Measurements from ENCODE around the gene CBLIF.
"Not testable (repeated sequence)": the region's sequence is repeated elsewhere in the genome, so short reads cannot be mapped to it uniquely, and the experiment has no call there.

The CBLIF gene

DNA sequence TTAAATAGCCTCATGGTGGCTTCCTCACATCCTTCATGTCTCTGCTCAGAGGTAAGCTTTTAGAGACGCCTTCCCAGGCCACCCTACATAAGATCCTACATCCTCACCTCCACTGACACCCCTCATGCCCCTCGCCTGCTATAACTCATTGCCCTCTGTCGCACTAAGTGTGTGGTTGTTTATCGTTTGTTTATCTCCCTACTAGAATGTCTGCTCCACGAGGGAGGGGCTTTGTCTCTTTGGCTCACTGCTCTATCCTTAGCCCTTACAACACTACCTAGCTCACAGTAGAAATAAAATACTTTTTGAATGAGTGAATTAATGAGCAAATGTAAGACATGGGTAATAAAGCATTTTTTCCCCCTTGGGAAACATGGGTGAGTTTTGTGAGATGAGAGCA lies 1.3 kb upstream of the CBLIF start:
- no peak for DNase-seq

DNA sequence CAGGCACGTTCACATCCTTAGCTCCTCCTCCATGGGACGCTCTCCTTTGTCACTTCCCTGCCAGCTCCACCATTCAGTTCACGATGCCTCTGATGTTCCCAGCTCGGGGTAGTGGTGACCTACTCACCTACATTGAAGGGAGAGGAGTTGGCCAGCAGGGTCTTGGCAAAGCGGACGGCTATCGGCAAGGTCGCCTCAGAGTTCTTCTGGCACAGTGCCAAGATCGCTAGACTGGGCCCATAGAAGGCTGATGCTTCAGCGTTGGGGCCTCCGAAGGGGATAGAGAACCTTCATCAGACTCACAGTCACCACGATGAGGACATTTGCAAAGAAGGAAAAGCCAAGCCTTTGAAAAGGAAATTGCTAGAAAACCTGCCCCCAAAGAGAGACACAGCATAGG lies 3.0 kb downstream of the CBLIF start:
- DNase-seq = no peak

DNA sequence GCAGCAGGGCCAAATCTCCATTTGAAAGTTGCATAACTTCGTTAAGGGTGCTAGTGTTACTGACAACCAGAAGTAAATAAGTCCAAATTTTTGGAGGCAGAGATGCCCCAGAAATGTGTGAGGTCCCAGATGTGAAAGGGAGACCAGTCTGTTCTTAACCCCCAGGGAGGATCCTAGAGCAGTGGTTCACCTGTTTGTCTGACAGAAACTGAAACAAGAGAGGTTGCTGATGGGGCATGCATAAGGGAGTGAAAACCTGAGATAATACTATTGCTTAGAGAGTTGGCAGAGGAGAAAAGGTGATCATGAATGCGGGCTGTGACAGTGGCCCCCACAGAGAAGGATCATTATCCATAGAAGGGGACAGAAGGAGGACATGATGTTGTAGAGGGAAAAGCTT lies 3.8 kb downstream of the CBLIF start:
- DNase-seq = no peak

DNA sequence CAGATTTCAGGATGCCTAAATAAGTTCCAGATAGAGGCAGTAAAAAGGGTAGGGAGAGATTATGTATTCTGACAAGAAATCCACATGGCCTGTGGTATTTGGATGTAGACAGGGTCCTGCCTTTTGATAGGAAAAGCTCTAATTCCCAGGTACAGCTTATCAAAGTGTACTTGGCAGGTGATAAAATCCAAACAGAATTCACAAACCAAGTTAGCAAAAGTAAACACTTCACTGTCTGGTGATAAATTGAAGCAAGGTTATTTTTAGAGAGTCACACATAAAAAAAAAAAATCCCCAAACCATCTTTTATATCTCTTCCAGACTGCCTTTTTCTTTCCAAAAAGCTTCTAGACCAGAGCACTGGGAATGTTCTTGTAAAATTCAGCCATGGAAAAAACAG lies 5.7 kb downstream of the CBLIF start:
- DNase-seq = no peak

DNA sequence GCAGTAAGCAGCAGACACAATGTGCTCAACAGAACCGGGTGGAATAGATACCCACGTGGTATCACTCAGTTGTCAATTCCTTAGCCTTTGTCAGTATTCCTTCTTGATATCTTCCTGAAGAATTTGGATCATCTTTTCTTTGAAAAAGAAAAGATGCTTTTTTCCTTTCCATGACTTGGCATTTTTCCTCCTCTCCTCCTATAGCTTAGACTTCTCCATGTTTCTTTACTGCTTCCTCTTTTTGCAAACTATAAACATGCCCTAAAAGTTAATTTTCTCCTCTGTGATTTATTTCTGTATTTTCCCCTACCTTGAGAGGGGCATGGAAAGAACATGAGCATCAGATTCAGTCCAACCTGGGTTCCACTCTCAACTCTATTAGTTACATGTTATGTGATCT lies 11.7 kb downstream of the CBLIF start:
- DNase-seq = no peak

DNA sequence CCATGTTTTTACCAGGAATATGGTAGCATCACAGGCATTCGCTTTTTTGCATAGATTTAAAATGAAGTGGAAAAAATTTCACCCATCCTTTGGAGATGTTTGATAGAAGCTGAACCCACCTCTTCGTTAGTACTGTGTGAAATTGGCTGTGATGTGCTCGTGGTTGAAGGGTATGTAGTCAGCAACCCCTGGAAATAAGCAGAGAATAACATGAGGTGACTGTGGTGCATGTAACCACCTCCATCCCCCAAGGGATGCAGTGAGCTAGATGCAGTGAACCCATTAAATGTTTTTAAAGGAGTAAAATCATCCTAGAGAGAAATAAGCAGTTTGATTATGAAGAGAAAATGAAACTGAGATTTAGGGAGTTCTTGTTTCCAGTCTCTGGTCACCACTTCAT lies 15.9 kb downstream of the CBLIF start:
- DNase-seq = no peak

DNA sequence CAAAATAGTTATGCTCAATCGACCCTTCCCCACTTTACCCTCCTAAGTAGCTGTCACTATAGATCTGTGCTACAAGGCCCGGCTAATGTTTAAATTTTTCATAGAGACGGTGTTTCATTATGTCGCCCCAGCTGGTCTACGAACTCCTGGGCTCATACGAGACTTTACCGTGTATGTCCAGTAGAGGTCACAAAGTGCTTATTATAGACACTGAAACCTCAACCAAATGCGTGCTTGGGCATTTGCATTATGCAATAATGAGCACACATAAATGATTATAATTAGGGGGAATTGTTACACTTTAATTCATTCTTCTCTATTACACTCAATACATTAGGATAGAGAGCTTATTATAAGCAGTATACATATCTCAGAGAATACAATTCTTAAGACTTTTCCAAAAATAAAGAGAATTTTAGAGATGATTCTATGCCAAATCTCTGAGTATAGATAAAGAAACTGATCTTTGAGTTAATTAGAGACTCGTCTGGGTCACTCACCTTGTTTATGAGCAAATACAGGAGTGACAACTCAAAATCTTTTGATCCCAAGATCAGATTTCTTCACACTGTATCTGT lies 22.2 kb downstream of the CBLIF start:
- DNase-seq = peak; percentile 20

DNA sequence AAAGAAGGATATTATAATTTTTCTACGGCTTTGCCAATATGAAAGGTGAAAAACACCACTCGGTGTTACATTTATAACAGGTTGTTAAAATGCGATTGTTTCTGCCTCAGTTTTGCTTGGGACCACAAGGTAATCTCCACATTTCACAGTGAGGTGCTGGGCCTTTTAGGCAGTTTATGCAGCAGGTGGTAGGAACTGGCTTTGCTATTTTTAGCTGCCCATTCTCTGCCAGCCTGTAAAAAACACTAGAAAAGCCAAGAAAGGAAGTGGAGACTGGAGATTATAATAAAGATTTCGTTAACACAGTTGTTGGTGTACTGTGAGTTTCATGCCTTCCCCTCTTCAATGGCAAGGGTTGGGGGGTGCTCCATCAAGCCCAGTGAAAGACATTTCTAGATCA lies 26.7 kb downstream of the CBLIF start:
- DNase-seq = no peak

DNA sequence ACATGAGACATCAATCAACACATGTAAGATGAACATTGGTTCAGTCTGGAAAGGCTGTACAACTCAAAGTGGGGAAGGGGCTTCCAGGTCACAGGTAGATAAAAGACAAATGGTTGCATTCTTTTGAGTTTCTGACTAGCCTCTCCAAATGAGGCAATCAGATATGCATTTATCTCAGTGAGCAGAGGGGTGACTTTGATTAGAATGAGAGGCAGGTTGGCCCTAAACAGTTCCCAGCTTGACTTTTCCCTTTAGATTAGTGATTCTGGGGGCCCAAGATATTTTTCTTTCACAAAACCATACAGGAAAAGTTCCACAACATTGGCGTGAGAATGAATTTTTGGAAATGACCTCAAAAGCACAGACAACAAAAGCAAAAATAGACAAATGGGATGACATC lies 28.9 kb downstream of the CBLIF start:
- DNase-seq = not testable (repeated sequence)

DNA sequence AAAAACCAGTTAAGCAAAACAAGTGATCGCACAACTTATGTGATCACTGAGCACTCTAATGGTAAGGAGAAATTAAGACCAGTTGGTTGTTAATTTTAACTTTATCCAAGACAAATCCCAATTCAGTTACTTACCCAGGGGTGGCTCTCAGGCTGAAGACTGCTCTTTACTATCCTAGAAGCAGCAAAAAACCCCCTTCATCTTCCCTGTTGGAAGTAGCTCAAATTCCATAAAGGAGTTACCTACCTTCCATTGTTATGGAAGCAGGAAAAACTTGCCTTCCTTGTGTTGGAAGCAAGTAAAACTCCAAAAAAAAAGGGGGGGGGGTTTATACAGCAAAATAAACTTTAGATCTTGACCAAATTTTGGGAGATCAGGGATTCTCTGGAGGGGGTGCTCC lies 29.5 kb downstream of the CBLIF start:
- no peak for DNase-seq

DNA sequence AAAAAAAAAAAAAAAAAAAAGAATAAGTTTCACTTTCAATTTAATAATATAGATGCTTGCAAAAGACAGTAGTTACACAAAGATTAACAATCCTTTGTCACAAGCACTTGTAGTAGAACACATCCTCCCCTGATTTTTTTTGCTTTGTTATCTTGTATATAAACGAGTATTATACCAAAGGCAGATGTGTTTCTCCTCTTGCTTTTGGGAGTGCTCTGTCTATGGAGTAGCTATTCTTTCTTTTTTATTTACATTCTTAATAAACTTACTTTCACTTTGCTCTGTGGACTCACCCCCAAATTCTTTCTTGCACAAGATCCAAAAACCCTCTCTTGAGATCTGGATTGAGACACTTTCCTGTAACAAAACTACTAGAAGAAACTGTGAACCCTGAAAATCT lies 31.3 kb downstream of the CBLIF start:
- no peak for DNase-seq

DNA sequence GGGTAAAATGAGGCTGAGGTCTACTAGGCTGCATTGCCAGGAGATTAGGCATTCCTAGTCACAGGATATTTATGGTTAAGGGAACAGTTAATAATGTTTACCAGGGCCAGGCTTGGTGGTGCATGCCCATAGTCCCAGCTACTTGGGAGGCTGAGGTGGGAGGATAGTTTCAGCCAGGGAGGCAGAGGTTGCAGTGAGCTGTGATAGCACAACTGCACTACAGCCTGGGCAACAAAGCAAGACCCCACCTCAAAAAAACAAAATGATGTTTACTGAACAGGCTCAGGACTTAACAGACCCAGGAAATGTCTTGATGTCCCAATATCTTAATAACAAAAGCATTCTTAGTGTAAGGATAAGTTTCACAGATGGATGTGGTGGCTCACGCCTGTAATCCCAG lies 31.9 kb downstream of the CBLIF start:
- DNase-seq = no peak

DNA sequence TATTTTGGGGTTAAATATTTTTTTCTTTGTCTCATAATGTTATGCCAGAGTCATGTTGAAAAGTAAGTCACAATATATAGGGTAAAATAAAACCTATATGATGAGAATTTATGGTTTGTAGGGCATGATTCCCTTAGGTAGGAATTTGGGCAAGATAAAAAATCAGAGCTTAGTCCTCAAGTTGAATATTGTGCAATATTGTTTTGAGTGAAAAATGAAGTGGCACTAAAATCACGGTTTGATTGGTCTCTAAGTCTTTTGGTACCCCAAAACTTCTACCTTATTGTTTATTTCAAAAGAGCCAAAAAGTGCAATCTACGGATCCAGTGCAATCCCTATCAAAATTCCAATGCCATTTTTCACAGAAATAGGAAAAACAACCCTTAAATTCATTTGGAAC lies 33.1 kb downstream of the CBLIF start:
- no peak for DNase-seq

DNA sequence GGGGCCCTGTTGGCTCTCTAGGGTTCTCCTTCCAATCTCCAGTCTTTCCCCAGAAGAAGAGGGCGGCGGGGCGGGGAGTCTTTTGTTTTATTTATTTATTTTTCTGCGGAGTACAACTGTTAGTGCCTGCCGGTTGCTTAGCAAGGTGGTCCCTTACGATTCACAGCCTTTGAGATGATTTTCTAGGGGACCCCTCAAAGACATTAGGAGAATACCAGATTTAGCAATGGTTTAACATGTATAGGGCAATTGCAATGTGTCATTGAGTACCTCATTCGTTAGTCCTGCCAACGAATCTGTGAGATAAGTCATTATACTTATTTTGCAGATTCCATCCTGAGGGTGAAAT lies 34.4 kb downstream of the CBLIF start:
- no peak for DNase-seq

DNA sequence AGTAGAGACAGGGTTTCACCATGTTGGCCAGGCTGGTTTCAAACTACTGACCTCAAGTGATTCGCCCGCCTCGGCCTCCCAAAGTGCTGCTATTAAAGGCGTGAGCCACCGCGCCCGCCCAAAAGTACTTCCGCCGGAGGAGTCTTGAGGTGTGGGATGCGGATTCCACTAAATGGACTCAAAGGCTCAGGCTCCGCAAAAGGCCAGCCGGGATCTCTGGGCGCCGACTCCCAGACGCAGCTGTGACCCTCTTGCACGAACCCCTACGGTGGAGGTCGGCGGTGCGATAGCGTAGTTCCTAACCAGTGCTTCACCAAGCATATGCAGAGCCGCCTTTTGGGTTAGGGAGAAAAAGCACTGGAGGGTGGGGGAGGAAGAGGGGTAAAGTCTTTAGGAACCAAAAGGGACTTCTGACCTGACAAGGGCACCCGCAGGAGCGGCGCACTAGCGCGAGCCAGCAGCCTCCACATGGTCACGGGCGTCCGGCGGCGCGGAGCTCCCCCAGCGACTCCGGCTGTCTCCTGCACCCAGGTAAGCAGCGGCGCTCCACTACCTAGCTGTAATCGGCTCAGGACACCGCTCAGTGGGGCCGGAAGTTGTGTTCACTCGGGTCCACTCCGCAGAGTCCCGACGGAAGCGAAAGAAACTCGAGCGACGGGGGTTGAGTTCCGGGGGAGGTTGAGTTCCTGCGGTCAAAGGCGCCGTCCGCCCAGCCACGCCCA lies 34.9 kb downstream of the CBLIF start, which contains the start of gene MRPL16:
MRPL16 (minus strand) TSS at position 590 of the 722 bp plus-strand sequence; CDS start at position 470, 120 bp downstream.
- DNase-seq = peak; percentile 88

DNA sequence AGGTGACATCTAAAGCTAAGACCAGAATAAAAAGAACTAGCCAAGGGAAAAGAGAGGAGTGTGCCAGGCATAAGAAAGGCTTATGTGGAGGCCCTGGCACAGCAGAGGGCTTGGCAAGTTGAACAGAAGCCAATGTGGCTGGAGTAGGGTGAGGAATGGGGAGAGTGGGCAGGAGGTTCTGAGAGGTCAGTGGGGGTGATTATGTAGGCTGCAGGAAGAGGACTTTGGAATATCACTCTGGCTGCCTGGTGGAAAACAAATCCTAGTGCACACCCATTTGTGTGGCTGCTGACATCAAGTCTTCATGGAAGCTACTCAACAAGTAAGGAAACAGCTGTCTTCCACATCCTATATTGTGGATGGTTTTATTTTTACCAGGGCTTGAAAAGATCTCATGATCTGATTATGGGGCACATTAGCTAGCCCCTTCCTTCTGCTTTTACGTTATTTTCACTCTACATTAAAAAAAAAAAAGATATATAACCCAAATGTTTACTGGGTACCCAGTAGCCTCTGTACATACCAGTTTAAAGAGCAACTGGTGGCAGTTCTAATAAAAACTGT lies 38.2 kb downstream of the CBLIF start:
- no peak for DNase-seq

DNA sequence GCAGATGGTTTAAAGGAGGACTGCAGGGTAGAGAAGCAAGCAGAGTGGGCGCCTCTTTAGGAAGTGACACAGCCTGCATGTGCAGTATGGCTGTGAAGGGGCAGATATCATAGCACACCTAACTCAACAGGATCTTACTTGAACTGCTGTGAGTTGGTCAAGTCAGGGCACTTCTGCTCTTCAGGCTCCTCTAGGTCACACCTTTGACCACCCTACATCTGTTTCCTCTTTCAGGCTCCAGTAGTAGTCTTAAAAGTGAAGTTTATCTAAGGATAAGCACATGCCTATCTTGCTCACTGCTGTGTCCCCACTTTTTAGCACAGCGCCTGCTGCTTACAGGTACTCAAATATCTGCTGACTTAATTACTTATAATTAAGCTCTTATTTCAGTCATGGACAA lies 41.2 kb downstream of the CBLIF start:
- DNase-seq = no peak

DNA sequence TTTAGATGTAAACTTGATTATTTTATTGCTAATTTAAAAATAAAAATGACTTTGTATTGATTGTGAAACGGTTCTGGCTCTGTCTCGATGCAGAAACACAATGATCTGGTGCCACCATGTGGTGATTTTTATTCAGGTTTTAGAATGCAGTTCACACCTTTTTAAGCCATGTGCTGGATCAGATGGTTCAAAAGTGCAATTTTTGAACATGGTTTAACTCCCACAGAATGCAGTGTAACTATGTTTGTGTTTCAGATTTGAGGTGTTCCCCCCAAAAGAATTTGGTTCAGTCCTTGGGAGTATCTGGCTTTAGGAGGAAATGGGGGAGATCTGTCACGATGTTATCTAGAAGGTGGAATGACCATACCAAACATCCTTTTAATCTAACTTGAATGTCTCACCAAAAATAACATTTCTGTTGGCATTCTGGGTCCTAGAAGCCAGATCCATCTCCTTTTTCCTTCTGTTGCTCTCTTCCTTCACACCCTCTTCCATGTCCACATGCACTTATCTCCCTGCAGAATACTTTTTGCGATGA lies 42.6 kb downstream of the CBLIF start:
- peak; percentile 39 for DNase-seq

DNA sequence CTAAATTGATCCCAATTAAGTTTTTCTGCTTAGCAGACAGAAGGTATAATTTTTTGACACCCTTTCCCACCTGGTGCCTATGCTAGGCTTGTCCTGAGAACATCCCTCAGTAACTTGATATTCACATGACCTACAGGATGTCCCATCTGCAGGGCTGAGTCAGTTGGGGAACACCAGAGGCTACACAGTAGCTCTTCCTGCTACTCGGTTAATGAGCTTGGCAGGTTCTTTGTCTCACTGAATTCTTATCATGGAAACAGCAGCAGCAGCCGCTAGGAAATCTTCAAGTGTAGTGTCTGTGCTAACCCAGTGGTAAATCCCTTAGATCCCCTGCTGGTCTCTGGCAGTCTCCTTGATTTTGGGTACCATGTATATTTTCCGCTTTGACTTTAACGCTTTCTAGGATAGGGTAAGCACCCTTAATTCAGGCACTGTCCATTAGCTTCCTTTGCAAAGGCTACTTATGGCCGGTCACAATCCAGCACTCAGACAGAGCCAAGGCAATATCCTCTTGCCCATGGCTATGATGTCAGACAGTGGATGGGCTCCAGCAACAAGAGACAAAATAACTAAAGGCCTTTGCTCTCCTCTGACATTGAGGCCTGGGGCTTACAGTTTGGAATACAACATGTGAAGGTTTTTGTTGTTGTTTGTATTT lies 43.2 kb downstream of the CBLIF start:
- no peak for DNase-seq

DNA sequence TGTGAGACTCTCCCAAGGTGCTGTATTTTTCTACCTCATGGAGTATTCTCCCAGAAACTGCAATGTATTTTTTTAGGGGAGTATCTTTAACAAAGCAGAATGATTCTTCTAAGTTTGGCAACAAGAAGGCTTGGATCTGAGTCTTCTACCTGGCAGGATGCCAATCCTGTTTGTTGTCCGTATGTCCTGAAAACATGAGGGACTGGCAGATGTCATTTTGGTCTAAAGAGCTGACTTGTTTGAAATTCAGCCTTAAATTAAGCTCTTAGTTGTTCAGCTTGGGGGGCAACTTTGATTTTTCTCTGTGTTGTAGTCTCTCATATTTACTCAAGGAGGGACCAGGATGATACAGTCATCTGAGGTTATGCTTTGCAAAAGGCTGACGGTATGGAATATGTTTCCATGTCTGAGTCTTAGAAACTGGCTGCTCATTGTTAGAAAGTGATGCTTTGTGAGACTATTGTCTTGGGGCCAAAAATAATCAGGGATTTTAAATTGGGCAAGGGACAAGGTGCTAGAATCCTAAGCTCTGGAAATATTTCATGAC lies 44.1 kb downstream of the CBLIF start:
- DNase-seq = no peak

DNA sequence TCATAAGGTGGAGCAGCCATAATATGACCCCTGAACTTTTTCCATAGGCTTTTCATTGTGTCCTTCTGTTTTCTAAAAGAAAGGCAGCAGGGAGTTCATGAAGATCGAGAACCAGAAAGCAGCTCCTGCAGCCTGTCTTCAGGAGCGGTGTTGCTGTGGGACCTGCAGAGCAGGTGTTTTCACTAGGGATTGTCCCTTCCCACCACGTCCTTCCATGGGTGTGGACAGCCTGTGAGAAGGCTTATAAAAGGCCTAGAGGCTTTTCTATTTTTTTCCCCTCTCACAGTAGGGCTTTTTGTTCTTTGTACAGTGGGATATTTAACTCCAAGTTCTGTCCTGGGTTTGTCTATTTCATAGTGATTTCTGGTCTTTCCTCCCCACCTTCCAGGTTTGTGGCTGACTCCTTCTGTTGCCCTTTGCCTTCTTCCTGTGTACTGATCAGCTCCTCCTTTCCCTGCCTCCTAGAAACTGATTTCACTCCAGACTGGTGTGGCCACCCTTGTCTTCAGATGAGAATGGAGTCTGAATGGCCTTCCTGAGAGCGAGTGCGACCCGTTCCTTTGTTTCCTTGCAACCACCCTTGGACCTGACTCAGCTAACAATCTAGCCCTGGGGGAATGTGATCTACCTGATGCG lies 44.8 kb downstream of the CBLIF start:
- no peak for DNase-seq

DNA sequence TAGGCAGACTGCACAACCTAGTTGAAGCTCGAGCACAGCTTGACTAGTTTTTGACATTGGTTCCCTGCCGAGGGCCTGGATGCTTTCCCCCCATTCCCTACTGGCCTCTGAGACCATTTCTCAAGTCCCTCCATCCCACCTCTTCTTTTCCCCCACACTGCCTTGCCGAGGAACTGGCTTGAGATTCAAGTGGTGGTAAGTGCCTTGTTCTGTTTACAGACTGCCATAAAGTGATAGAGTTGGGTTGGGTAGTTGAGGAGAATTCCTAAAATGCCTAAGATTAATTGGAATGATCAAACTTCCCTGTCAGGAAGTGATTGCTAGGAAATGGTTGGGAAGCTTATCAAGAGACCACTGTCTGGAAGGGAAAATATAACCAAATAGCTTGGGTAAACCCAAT lies 50.9 kb downstream of the CBLIF start:
- DNase-seq = no peak

DNA sequence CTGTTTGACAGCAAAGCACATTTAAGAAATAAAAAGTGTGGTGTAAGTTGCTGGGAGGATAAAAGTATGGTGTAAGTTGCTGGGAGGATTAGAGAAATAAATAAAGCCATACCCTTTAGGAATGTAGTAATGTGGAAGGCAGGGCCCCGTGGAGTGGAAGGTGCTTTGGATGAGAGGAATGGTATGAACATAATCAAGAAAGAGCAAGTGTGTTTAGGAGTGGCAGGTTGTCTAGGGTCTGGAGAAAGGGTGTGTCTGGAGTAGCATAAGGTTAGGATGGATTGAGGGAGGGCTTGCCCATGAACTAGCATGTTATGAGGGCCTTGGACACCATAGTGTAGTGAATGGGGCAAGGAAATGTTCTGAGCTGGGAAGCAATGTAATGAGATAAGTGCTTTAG lies 52.8 kb downstream of the CBLIF start:
- DNase-seq = no peak

Measured in fibroblast of skin of right quadriceps (primary cell).